AG04450 (cell line): ENCODE measurements around the gene PDF. TPM values are rescaled to one million over a fixed set of nuclear protein-coding genes. Genes with fewer than 3 reads are reported as not detected.
"Not testable (repeated sequence)": the region's sequence is repeated elsewhere in the genome, so short reads cannot be mapped to it uniquely, and the experiment has no call there.

Experiments used
- CTCF ChIA-PET: fragments of 300-600, 350-600 bp; formaldehyde crosslinking; extraction: SDS; loops from one replicate; lab custom pipeline; 2022; ENCODE audit warnings: antibody characterized with exemption, inconsistent platforms; lab: Charles Lee
- POLR2A ChIA-PET: fragments of 350-600 bp; formaldehyde crosslinking; extraction: SDS; loops from one replicate; lab custom pipeline; 2021; ENCODE audit warnings: antibody characterized with exemption, inconsistent platforms; lab: Yijun Ruan, JAX
- DNase-seq: peaks from one replicate; pipeline ENCODE4 v3.0.0-alpha.2; 2011; ENCODE audit warnings: low read depth, low spot score
- H3K27ac ChIP-seq: one replicate; pipeline ENCODE4 v1.5.1; 2012; ENCODE audit warnings: low read depth, low read length, control low read depth
- H3K27me3 ChIP-seq: one replicate; pipeline ENCODE4 v1.6.0; 2012; ENCODE audit warnings: low read length; ENCODE audit not compliant: control insufficient read depth, insufficient read depth
- H3K4me3 ChIP-seq: 2 replicates; pipeline ENCODE4 v1.5.1; 2011; ENCODE audit warnings: mild to moderate bottlenecking, low read depth, low read length, control low read depth
- H3K9me3 ChIP-seq: 2 replicates; pipeline ENCODE4 v1.5.1; 2012; ENCODE audit warnings: low read length; ENCODE audit not compliant: control insufficient read depth, insufficient read depth
- polyA plus RNA-seq: library from polyadenylated mRNA; depleted of rRNA; stranded (reverse); fragments of >200 nt; gene quantifications from 2 replicates; pipeline ENCODE4 v1.2.3, GENCODE V29; 2011
- TF ChIP-seq, protein P1 (sequence below): IDR thresholded peaks from 2 replicates; pipeline ENCODE4 v1.5.1; 2011; ENCODE audit warnings: low read depth, low read length, control low read depth, inconsistent platforms

PDF gene
- polyA plus RNA-seq, 1 experiment, result 6.4 TPM

DNA sequence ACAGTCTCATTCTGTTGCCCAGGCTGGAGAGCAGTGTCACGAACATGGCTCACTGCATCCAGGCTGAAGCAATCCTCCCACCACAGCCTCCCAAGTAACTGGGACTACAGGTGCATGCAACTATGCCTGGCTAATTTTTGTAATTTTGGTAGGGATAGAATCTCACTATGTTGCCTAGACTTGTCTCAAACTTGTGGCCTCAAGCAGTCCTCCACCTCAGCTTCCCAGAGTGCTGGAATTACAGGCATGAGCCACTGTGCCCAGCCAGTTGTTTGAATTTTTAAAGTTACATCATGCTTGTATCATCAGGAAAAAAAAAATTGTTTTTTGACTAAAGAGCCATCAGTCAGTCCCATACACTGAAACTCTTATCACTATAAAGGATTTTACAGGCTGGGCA, 36.3 kb downstream of the PDF start:
- Histone ChIP-seq H3K27ac (no peak overlapping the region), H3K27me3 (no peaks in the 10 kb centered on the region), H3K9me3 (no peaks in the 10 kb centered on the region), H3K4me3 (no peak overlapping the region)
- CTCF ChIA-PET, result no interaction called here
- TF ChIP-seq, protein P1, sequence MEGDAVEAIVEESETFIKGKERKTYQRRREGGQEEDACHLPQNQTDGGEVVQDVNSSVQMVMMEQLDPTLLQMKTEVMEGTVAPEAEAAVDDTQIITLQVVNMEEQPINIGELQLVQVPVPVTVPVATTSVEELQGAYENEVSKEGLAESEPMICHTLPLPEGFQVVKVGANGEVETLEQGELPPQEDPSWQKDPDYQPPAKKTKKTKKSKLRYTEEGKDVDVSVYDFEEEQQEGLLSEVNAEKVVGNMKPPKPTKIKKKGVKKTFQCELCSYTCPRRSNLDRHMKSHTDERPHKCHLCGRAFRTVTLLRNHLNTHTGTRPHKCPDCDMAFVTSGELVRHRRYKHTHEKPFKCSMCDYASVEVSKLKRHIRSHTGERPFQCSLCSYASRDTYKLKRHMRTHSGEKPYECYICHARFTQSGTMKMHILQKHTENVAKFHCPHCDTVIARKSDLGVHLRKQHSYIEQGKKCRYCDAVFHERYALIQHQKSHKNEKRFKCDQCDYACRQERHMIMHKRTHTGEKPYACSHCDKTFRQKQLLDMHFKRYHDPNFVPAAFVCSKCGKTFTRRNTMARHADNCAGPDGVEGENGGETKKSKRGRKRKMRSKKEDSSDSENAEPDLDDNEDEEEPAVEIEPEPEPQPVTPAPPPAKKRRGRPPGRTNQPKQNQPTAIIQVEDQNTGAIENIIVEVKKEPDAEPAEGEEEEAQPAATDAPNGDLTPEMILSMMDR, result no peak
- POLR2A ChIA-PET, result no interaction called here
- no peak for DNase-seq

DNA sequence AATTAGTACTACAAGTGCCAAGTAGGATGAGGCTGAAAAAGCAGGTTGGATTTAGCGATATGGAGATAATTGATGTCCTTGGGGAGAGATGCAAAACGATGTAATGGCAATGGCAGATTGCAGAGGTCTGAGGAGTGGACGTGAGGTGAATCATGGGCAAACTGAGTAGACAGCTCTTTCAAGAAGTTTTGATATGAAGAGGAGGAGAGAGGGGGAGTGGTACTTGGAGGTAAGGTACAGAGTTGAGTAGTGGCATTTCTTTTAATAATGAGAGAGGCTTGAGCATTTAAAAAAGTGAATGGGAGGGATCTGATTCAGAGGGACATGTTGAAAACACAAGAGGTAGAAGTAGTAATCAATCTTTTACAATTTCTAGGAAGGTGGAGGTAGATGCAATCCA, 37.0 kb downstream of the PDF start:
- Histone ChIP-seq H3K9me3 (no peaks in the 10 kb centered on the region), H3K27ac (no peak overlapping the region), H3K27me3 (no peaks in the 10 kb centered on the region), H3K4me3 (no peak overlapping the region)
- ChIA-PET POLR2A (no interaction called here), CTCF (no interaction called here)
- TF ChIP-seq, protein P1, result no peak
- no peak for DNase-seq

DNA sequence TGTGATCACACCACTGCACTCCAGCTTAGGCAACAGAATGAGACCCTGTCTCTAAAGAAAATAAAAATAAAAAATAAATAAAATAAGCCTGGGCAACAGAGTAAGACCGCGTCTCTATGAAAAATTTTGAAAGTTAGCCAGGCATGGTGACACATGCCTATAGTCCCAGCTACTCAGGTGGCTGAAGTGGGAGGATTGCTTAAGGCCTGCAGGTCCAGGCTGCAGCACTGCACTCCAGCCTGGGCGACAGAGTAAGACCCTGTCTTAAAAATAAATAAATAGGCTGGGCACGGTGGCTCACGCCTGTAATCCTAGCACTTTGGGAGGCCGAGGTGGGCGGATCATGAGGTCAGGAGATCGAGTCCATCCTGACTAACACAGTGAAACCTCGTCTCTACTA, 38.7 kb downstream of the PDF start:
- H3K9me3 ChIP-seq, DNase-seq, H3K4me3 ChIP-seq, POLR2A ChIA-PET, H3K27me3 ChIP-seq, H3K27ac ChIP-seq: not testable (repeated sequence)
- CTCF ChIA-PET, result interaction anchor here (1.0 kb wide), 1 partner anchor 141 kb away, joined by 4 read pairs; no protein-coding TSS in a partner anchor

DNA sequence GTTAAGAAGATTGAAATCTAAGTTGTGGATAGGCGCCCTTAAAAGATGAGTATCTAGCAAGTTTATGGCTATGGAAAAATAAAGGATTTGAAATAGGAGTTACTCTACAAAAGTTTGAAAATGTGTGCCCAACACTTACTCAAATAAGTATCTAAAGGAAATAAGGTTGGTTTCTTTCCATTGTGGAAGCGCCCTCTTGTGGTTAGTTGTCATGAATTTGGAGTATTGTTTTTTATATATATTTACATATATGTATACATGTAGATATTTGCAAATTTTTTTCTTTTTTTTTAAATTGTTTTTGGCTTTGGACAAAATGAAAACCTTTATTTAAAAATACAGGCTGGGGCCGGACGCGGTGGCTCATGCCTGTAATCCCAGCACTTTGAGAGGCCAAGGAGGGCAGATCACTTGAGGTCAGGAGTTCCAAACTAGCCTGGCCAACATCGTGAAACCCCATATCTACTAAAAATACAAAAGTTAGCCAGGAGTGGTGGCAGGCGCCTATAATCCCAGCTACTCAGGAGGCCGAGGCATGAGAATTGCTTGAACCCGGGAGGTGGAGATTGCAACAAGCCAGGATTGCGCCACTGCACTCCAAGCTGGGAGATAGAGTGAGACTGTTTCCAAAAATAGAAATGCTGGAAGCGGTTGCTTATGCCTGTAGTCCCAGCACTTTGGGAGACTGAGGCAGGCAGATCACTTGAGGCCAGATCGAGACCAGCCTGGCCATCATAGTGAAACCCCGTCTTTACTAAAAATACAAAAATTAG, 43.3 kb downstream of the PDF start:
- ChIA-PET POLR2A (interaction anchor here (0.5 to 2.0 kb wide), 4 partner anchors 14 to 166 kb away, joined by 3 to 12 read pairs (median 5); partner anchors contain the start of gene SNTB2), CTCF (interaction anchor here (0.6 to 4.1 kb wide), 9 partner anchors 10 to 136 kb away, joined by 3 to 35 read pairs (median 6); partner anchors contain the start of gene SNTB2)
- peak; percentile 34 for DNase-seq
- Histone ChIP-seq H3K9me3 (no peaks in the 10 kb centered on the region), H3K4me3 (no peak overlapping the region), H3K27ac (no peak overlapping the region), H3K27me3 (no peaks in the 10 kb centered on the region)
- TF ChIP-seq, protein P1, result peak; percentile 59

DNA sequence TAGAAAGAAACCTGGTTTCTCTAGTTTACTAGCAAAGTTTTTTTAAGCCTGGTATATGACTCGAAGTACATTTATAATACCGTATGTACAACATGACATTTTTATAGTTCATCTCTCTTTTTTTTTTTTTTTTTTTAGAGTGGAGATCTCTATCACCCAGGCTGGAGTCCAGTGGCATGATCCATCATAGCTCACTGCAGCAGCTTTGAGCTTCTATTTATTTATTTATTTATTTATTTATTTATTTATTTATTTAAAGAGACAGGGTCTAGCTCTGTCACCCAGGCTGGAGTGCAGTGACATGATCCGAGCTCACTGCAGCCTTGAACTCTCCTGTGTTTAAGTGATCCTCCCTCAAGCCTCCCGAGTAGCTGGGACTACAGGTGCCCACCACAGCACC, 45.1 kb downstream of the PDF start:
- H3K27me3 ChIP-seq, result no peaks in the 10 kb centered on the region
- ChIA-PET POLR2A (interaction anchor here (1.9 kb wide), 1 partner anchor 98 kb away, joined by 12 read pairs; the partner anchor contains the start of gene SNTB2), CTCF (interaction anchor here (0.7 to 4.1 kb wide), 6 partner anchors 25 to 438 kb away, joined by 3 to 31 read pairs (median 6); partner anchors contain the start of gene SNTB2)
- H3K4me3 ChIP-seq, result no peak overlapping the region
- TF ChIP-seq, protein P1, result no peak
- H3K27ac ChIP-seq, result no peak overlapping the region
- H3K9me3 ChIP-seq, result no peaks in the 10 kb centered on the region
- DNase-seq, result no peak
